Kidney glomerular epithelial cell (primary cell): Measurements from ENCODE around the gene BBOX1.
"Not testable (repeated sequence)": the region's sequence is repeated elsewhere in the genome, so short reads cannot be mapped to it uniquely, and the experiment has no call there.

Experiments
- DNase-seq: peaks from one replicate; lab custom pipeline; 2025; lab: John Stamatoyannopoulos, UW

BBOX1 gene, protein sequence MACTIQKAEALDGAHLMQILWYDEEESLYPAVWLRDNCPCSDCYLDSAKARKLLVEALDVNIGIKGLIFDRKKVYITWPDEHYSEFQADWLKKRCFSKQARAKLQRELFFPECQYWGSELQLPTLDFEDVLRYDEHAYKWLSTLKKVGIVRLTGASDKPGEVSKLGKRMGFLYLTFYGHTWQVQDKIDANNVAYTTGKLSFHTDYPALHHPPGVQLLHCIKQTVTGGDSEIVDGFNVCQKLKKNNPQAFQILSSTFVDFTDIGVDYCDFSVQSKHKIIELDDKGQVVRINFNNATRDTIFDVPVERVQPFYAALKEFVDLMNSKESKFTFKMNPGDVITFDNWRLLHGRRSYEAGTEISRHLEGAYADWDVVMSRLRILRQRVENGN

DNA sequence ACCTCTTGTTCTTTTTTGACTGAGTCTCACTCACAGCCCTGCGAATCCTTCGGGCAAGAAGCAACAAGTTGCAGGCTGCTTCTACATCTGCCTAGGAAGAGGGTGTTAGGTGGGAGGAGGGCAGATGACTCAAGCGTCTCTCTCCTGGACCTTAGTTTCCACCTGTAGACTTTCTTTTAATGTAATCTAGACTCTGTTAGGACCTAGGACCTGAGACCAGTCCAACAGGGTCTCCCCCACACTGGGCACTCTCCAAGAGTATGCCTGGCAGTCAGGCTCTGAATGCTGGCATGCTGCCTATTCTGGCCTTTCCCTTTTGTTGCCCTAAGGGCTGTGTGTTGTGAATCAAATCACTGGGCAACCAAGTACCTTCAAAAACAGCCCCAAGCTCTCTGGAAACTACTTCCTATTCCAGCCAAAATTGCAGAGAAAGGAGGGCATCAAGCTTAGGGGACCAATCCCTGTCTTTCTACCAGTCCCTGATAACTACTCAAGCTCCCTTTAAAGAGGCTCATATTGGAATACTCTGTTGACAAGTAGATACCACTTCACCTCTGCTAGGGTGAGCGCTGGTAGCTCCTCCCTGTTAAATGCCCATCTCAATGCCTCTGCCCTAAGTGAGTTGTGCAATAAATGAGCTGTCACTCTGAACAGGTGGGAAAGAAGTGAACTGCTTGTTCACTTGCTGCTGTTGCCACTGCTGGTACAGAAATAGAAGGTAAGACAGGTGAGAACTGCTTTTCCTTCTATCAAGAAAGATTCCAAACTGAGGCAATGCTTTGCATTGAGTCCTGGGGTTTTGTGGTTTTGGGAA lies at the start of gene BBOX1:
TSS of gene BBOX1 (plus strand) at position 514 of the 814 bp plus-strand sequence. CDS start 14,616 bp downstream, outside the sequence.
- no peak for DNase-seq

- DNase-seq = peak; percentile 33
These were observed 48.5 kb upstream of the BBOX1 start for GRCh38 chr11:26992031-26992541.

DNA sequence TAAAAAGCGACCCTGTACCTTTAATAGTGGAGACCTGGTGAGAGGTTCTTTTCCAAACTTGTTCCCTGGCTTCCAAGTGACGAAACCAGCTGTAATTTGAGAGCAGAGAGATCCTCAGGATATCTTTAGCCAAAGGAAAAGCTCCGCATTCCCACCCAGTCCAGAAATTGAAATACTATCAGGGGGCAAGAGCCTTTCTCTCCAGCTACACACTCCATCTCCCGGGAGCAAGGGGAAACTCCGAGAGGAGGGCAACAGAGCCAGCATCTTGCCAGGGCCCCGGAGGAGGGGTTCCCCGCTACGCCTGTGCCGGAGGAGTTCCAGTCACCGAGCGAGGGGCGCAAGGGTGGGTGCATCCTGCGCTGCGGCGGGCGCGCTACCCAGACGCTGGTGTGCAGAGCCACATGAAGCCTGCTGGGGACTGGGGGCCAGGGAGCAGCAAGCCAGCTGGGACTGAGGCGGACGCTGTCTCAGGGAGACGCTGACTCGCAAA lies 46.6 kb upstream of the BBOX1 start, which contains the start of gene FIBIN:
TSS of gene FIBIN (plus strand) at position 148 of the 493 bp plus-strand sequence. CDS start 415 bp downstream, outside the sequence.
- no peak for DNase-seq

- DNase-seq = no peak
These were observed 46.0 kb upstream of the BBOX1 start for GRCh38 chr11:26994631-26995095.

- DNase-seq = no peak
These were observed 44.7 kb upstream of the BBOX1 start for GRCh38 chr11:26995701-26996460.

- DNase-seq = no peak
These were observed 43.2 kb upstream of the BBOX1 start for GRCh38 chr11:26997378-26997777.

GRCh38 chr11:27001136-27001730 lies 39.4 kb upstream of the BBOX1 start:
- not testable (repeated sequence) for DNase-seq

- DNase-seq = no peak
These were observed 38.2 kb upstream of the BBOX1 start for GRCh38 chr11:27002431-27002830.

DNA sequence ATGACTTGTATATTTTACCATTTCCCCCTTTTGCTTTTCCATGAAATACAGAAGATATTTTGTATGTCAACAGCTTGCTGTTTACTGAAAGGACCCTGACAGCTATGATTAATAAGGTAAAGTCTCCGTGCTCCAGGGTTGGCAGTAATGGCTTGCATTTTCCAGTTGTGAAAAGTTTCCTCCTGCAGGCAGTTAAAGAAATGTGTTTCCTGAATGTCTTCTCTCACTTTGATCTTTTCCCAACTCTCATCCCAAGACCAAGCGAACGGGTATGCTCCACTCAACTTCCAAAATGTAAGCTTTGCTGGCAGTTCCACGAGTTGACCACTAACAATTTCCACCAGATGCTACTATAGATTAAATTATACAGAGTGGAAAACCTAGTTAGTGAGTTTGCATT lies 37.8 kb upstream of the BBOX1 start:
- no peak for DNase-seq

DNA sequence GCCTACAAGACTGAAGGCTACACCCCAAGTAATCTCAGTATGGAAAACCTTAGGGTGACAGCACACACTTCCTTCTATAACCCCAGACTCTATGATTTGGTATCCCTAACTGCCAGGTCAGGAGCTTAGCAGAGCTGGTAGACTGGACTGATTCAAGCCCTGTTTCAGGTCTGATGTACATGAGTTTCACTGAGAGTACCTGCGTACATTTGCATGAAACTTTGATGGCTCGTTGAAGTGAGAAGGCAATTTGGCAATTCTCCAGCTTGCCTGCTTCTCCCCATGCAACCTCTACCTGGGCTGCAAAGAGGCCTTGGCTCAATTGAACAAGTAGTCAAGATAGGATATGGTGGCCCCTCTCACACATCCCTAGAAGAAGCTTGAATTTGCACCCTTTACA lies 36.5 kb upstream of the BBOX1 start:
- DNase-seq = no peak

- peak; percentile 41 for DNase-seq
These were observed 31.6 kb upstream of the BBOX1 start for GRCh38 chr11:27008811-27009535.

DNA sequence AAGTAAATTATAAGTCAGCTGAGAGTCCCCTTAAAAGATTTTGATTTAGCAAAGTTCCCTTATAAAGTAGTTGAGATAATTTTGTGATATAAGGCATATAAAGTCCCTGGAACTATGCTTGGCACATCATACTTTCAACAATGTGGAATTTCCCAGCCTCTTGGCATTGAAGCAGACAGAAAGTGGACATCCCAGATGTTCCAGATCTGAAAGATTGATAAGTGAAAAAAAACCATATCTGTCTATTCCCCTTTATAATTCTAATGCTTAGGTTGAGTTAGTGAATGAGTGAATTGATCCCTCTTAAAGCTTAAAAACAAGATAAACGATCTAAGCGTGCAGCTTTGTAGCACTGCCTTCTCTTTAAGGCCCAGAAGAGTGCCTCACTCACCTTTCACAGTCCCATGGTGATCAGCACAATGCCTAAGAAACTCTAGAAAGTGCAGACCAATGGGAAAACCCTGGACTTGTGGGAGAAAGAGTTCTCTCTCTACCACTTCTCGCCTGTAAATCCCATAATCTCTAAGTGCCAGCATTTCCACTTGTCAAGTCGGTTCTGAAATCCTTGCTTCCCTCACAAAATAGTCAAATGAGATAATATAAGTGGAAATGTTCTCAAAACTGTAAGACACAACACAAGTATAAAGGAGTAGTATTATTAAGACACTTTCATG lies 28.9 kb upstream of the BBOX1 start:
- no peak for DNase-seq

- DNase-seq = no peak
These were observed 28.2 kb upstream of the BBOX1 start for GRCh38 chr11:27012234-27012921.

DNA sequence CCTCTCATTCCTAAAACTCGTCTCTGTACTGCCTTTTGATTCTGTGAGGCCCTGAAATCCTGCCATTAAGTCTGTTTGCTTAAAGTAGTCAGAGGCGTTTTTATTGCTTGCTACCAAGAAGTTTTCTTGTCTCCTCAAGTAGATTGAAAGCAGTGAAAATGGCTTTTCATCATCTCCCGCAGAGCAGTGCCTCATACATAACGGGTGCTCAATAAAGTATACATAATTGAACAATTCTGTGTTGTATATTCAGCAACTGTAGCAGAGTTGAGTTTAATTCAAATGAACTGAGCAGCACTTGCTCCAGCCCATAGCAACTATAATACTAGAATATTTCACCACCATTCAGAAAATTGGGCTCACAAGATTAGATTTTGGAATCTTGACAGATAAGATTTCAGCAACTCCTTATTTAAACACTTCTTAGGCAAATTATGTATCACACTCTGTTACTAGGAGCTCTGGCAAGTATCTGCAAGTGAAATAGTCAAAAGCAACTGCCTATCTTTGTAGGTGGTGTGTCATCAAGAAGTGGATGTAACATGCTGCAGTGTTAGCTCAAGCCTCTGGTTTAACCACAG lies 26.7 kb upstream of the BBOX1 start:
- no peak for DNase-seq

DNA sequence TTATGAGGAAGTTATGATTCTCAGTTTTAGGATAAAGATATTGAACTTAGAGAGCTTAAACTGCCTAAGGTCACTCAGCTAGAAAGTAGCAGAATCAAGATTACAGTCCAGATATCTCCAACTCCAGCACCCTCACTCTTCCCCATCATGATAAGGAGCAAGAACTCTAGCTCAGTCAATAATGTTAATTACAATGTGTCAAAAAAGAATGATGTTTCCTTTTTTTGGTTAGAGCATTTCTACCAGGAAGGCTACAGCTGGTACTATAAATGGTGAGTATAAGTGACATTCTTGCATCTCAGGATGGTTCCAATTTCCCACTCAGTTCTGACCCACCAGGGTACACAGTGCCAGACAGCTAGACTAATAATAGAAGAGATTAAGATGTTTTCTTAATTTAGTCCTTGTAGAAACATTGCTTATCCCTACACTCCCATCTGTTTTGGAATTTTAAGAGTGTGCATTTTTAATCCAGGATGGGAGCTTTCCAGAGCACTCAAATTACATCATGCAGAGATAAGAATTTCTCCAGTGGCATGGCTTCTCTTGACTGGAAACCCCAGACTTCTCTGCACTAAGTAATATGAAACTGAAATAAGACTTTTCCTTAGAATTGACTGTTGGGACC lies 21.6 kb upstream of the BBOX1 start:
- DNase-seq = no peak

- no peak for DNase-seq
These were observed 19.9 kb upstream of the BBOX1 start for GRCh38 chr11:27020751-27021150.

GRCh38 chr11:27022659-27023251 lies 17.9 kb upstream of the BBOX1 start:
- DNase-seq = no peak

DNA sequence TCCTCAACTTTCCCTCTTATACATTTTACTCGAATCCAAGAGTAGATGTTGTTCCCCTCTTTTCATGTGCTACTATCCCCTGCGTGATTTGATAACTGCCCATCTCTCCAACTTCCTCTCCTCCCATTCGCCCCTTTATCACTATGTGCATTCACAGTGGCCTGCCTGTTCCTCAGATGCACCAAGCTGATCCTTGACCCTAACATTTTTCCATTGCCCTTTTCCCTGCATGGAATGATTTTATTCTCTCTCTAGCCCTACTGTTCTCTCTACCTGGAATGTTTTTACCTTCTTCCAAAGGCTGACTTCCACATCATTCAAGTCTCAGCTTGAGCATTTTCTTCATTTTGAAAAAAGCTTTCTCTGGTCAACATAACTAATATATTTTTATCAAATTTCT lies 15.8 kb upstream of the BBOX1 start:
- no peak for DNase-seq
